K562 (cell line): ENCODE measurements around the gene BRD4. TPM values are rescaled to one million over a fixed set of nuclear protein-coding genes. Genes with fewer than 3 reads are reported as not detected.

Source experiments
- ATAC-seq: fragments of 200-7000 bp; cut with Tn5 transposase; 3 replicates; pipeline ENCODE4 v1.9.1; 2020; ENCODE audit warnings: moderate library complexity
- BruUV-seq: library from RNA; stranded (reverse); fragments of 400-500 nt; replicated peaks from 2 replicates; lab custom pipeline; 2021; lab: Mats Ljungman, UMichigan
- CTCF ChIA-PET: fragments of 300-600 bp; formaldehyde crosslinking; extraction: SDS; loops from one replicate; lab custom pipeline; 2021; ENCODE audit warnings: low intra/inter-chr PET ratio; lab: Yijun Ruan, JAX
- POLR2A ChIA-PET: fragments of 300-600, 350-650 bp; sonication (Branson Sonifier 250); formaldehyde crosslinking; extraction: SDS; loops from one replicate; lab custom pipeline; 2021; ENCODE audit warnings: antibody characterized with exemption, inconsistent platforms; lab: Yijun Ruan, JAX
- DNase-seq, 4 experiments: peaks; one replicate each; pipeline versions ENCODE4 v3.0.0 to v3.0.0-alpha.2; 2011 to 2018; ENCODE audit warnings: low spot score in 3 of 4, mixed read lengths in 3 of 4; ENCODE audit errors: extremely low read depth in 1 of 4
- FAIRE-seq: peaks from 2 replicates; lab custom pipeline; 2011; peaks lifted over from hg19 to GRCh38; lab: Jason Lieb, UNC
- H2AFZ ChIP-seq: 2 replicates; pipeline ENCODE4 v1.6.0; 2011; ENCODE audit warnings: low read depth, low read length, control low read depth, inconsistent platforms
- H3K27ac ChIP-seq: fragments of 200-600 bp; 3 replicates; pipeline ENCODE4 v1.8.0; 2011; ENCODE audit warnings: low read depth, mild to moderate bottlenecking, control low read depth, inconsistent platforms, low read length, moderate library complexity, mixed read lengths; ENCODE audit errors: extremely low read depth
- H3K27me3 ChIP-seq, 2 experiments: fragments of 300-600 bp in 1 of 2; 2 replicates in 1 of 2; 3 replicates in 1 of 2; pipeline versions ENCODE4 v1.6.0 to v1.8.0; 2011; ENCODE audit warnings: inconsistent platforms in 2 of 2, low read length in 2 of 2, mild to moderate bottlenecking in 1 of 2, mixed read lengths in 1 of 2, moderate library complexity in 1 of 2; ENCODE audit not compliant: control insufficient read depth in 2 of 2, insufficient read depth in 2 of 2
- H3K36me3 ChIP-seq: fragments of 300-600 bp; 3 replicates; pipeline ENCODE4 v1.8.0; 2011; ENCODE audit warnings: mild to moderate bottlenecking, low read length, inconsistent platforms; ENCODE audit not compliant: control insufficient read depth, insufficient read depth
- H3K4me1 ChIP-seq, 2 experiments: fragments of 200-600 bp in 1 of 2; replicated peaks in 1 of 2; 2 replicates in 1 of 2; 3 replicates in 1 of 2; pipeline versions ENCODE4 v1.5.1 to v1.8.0; 2011; ENCODE audit warnings: inconsistent platforms in 2 of 2, low read length in 2 of 2, mild to moderate bottlenecking in 1 of 2, mixed read lengths in 1 of 2, moderate library complexity in 1 of 2; ENCODE audit not compliant: control insufficient read depth in 2 of 2, insufficient read depth in 2 of 2
- H3K4me2 ChIP-seq: 2 replicates; pipeline ENCODE4 v1.6.1; 2011; ENCODE audit warnings: low read length, control low read depth, inconsistent platforms, mixed read lengths; ENCODE audit not compliant: insufficient read depth
- H3K4me3 ChIP-seq: fragments of 200-600 bp; sonication (generic), shearing (Covaris generic); 2 replicates; pipeline ENCODE4 v1.5.1; 2016; ENCODE audit warnings: control low read depth, inconsistent platforms
- H3K79me2 ChIP-seq: fragments of 200-600 bp; 3 replicates; pipeline ENCODE4 v1.8.0; 2011; ENCODE audit warnings: low read length, inconsistent platforms; ENCODE audit not compliant: control insufficient read depth, insufficient read depth
- H3K9ac ChIP-seq, 2 experiments: 2 replicates each; pipeline versions ENCODE4 v1.6.0 to v1.6.1; 2011; ENCODE audit warnings: low read depth in 2 of 2, low read length in 2 of 2, control low read depth in 1 of 2, inconsistent platforms in 1 of 2, mild to moderate bottlenecking in 1 of 2, mixed read lengths in 1 of 2; ENCODE audit not compliant: insufficient read depth in 1 of 2
- H3K9me1 ChIP-seq: one replicate; pipeline ENCODE4 v1.6.0; 2011; ENCODE audit warnings: inconsistent platforms, mild to moderate bottlenecking, low read length, moderate library complexity; ENCODE audit not compliant: control insufficient read depth, insufficient read depth
- H3K9me3 ChIP-seq: replicated peaks from 2 replicates; pipeline ENCODE4 v1.5.1; 2011; ENCODE audit warnings: low read depth, low read length, inconsistent platforms; ENCODE audit not compliant: control insufficient read depth, insufficient read depth
- H4K20me1 ChIP-seq: replicated peaks from 2 replicates; pipeline ENCODE4 v1.6.1; 2011; ENCODE audit warnings: low read length, inconsistent platforms, mixed read lengths; ENCODE audit not compliant: control insufficient read depth, insufficient read depth
- KHSRP ChIP-seq: fragments of 450-650 bp; IDR thresholded peaks from 2 replicates; pipeline ENCODE4 v1.6.1; 2017
- NFYB ChIP-seq: IDR thresholded peaks from 2 replicates; pipeline ENCODE4 v1.6.1; 2011; ENCODE audit warnings: mild to moderate bottlenecking, moderate library complexity; ENCODE audit not compliant: insufficient read length; ENCODE audit errors: extremely low read depth
- POLR2H ChIP-seq: IDR thresholded peaks from 2 replicates; pipeline ENCODE4 v1.6.1; 2016; ENCODE audit warnings: missing genetic modification characterization, low read depth, mild to moderate bottlenecking, control low read depth, missing compliant biosample characterization, moderate library complexity
- WGBS: fragments of 100-300 bp; shearing (Covaris generic); methylation state at CpG from one replicate; pipeline ENCODE4 v1.1.6; 2016; ENCODE audit warnings: low coverage, mixed read lengths; ENCODE audit not compliant: insufficient coverage; ENCODE audit errors: missing lambda C conversion rate; 5-methylcytosine and 5-hydroxymethylcytosine counted together
- in situ Hi-C: fragments of 300-500 bp; cut with MboI; formaldehyde crosslinking; loops from 4 replicates; pipeline ENCODE4 v1.15.0; 2018; ENCODE audit warnings: inconsistent platforms, mixed read lengths
- intact Hi-C: fragments of 100-400 bp; cut with micrococcal nuclease; formaldehyde crosslinking; loops from 2 replicates; pipeline ENCODE4 v1.14.2; 2022
- polyA plus RNA-seq, 8 experiments: library from polyadenylated mRNA; depleted of rRNA in 4 of 8; stranded (reverse) in 5 of 8; unstranded in 3 of 8; fragments of >200 nt; fragmentation: Nextera tagmentation in 2 of 8; fragmentation: Illumina TruSeq in 1 of 8; extraction: Ambion mirVana in 2 of 8; extraction: Trizol in 1 of 8; gene quantifications; 2 replicates each; pipeline versions ENCODE4 v1.2.1 to v1.2.3, GENCODE V29; 2011 to 2014; ENCODE audit warnings: inconsistent platforms in 1 of 8, missing spikeins in 1 of 8
- total RNA-seq, 7 experiments: library from RNA; depleted of rRNA in 6 of 7; stranded (reverse); fragments of >200 nt in 6 of 7; fragmentation: Illumina TruSeq in 2 of 7; extraction: Trizol in 2 of 7; gene quantifications; 2 replicates each; pipeline versions ENCODE4 v1.2.1 to v1.2.3, GENCODE V29; 2011 to 2021; ENCODE audit warnings: low replicate concordance in 1 of 7
- TF ChIP-seq, protein P1 (sequence below): fragments of 450-650 bp; IDR thresholded peaks from 2 replicates; pipeline ENCODE4 v1.6.1; 2016; ENCODE audit warnings: mild to moderate bottlenecking, moderate library complexity
- TF ChIP-seq, protein P2 (sequence below): conservative IDR thresholded peaks from 2 replicates; pipeline ENCODE4 v1.6.1; 2011; ENCODE audit warnings: low read depth, mild to moderate bottlenecking, low read length; ENCODE audit not compliant: control insufficient read depth
- TF ChIP-seq, protein P3 (sequence below): sonication (generic); formaldehyde crosslinking; IDR thresholded peaks from 2 replicates; pipeline ENCODE4 v1.8.0; 2022; ENCODE audit warnings: mild to moderate bottlenecking, missing genetic modification reagents

The BRD4 gene
- total and polyA plus RNA-seq, 9 of the 15 experiments (the other 6 are each of a cell fraction or from before 2014, with no cell fraction given), result 1.8 to 105 (median 15.6) TPM

DNA sequence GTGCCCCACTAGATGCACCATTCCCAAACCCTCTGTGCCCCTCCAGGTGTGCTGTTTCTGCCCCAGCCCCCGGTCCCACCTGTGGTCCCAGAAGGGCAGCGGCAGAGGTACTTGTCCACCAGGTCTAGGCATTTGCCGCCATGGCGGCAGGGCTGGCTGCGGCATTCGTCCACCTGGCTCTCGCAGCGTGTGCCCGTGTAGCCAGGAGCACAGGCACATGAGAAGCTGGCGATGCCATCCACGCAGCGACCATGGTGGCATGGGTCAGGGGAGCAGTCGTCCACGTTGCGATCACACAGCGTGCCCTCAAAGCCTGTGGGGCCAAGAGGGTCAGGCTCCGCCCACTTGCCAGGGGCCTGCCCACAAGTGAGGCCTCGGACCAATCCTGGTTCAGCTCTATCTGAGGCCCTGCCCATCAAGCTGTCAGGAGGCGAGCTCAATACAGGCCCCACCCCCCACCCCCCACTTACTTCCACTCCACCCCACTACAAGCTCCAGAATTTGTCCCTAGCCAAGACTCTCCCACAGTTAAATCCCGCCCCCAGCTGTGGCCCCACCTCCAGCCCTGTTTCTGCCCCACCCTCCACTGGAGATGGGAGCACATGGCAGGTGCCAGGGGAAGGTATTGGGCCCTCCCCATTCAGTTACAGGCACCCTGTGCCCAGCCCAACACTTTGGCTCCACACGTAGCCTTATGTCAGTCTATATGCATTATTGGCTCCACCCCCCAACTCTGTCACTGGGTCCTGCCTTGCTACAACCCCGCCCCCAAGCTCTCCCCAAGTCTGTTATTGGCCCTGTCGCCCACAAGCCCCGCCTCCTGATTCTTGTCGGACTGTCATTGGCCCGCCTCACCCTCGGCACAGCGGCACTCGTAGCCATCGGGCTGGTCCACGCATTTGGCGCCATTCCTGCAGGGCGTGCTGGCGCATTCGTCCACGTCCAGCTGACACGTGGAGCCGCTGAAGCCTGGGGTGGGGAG lies 145.0 kb downstream of the BRD4 start:
- Histone ChIP-seq H3K36me3 (no peaks in the 10 kb centered on the region), H3K27ac (no peak overlapping the region), H3K4me1 (peaks cover 0 to 33% of the 10 kb centered on the region in 2 experiments; a peak in 2 of 5 replicates), H3K4me2 (peak overlapping the region; percentile 3; the same call in 1 of the 2 replicates), H2AFZ (0 out of 2 replicates have a peak overlapping the region, but pooled peaks have one; percentile 45), H3K9me1 (no peaks in the 10 kb centered on the region), H3K9me3 (no peaks in the 10 kb centered on the region), H3K4me3 (no peak overlapping the region), H3K79me2 (no peaks in the 10 kb centered on the region), H3K9ac (no peak overlapping the region), H4K20me1 (0 out of 2 replicates have a peak, but pooled peaks cover 4% of the 10 kb centered on the region), H3K27me3 (peaks cover 12 to 56% of the 10 kb centered on the region in 2 experiments)
- in situ Hi-C loops, result no loop called here
- peak; percentile 87 for ATAC-seq
- no TSS peak for BruUV-seq
- intact Hi-C loops, result no loop called here
- peak; percentile 64 to 73 (median 70) for DNase-seq
- CTCF ChIA-PET, result no interaction called here
- 48% methylated on average over 37 of the region's 38 CpGs for whole genome bisulfite sequencing
- no peak for FAIRE-seq
- POLR2A ChIA-PET, result interaction anchor here (0.6 kb wide), 3 partner anchors 118 to 456 kb away, joined by 3 to 5 read pairs (median 3); no protein-coding TSS in a partner anchor
- TF ChIP-seq, protein P1, sequence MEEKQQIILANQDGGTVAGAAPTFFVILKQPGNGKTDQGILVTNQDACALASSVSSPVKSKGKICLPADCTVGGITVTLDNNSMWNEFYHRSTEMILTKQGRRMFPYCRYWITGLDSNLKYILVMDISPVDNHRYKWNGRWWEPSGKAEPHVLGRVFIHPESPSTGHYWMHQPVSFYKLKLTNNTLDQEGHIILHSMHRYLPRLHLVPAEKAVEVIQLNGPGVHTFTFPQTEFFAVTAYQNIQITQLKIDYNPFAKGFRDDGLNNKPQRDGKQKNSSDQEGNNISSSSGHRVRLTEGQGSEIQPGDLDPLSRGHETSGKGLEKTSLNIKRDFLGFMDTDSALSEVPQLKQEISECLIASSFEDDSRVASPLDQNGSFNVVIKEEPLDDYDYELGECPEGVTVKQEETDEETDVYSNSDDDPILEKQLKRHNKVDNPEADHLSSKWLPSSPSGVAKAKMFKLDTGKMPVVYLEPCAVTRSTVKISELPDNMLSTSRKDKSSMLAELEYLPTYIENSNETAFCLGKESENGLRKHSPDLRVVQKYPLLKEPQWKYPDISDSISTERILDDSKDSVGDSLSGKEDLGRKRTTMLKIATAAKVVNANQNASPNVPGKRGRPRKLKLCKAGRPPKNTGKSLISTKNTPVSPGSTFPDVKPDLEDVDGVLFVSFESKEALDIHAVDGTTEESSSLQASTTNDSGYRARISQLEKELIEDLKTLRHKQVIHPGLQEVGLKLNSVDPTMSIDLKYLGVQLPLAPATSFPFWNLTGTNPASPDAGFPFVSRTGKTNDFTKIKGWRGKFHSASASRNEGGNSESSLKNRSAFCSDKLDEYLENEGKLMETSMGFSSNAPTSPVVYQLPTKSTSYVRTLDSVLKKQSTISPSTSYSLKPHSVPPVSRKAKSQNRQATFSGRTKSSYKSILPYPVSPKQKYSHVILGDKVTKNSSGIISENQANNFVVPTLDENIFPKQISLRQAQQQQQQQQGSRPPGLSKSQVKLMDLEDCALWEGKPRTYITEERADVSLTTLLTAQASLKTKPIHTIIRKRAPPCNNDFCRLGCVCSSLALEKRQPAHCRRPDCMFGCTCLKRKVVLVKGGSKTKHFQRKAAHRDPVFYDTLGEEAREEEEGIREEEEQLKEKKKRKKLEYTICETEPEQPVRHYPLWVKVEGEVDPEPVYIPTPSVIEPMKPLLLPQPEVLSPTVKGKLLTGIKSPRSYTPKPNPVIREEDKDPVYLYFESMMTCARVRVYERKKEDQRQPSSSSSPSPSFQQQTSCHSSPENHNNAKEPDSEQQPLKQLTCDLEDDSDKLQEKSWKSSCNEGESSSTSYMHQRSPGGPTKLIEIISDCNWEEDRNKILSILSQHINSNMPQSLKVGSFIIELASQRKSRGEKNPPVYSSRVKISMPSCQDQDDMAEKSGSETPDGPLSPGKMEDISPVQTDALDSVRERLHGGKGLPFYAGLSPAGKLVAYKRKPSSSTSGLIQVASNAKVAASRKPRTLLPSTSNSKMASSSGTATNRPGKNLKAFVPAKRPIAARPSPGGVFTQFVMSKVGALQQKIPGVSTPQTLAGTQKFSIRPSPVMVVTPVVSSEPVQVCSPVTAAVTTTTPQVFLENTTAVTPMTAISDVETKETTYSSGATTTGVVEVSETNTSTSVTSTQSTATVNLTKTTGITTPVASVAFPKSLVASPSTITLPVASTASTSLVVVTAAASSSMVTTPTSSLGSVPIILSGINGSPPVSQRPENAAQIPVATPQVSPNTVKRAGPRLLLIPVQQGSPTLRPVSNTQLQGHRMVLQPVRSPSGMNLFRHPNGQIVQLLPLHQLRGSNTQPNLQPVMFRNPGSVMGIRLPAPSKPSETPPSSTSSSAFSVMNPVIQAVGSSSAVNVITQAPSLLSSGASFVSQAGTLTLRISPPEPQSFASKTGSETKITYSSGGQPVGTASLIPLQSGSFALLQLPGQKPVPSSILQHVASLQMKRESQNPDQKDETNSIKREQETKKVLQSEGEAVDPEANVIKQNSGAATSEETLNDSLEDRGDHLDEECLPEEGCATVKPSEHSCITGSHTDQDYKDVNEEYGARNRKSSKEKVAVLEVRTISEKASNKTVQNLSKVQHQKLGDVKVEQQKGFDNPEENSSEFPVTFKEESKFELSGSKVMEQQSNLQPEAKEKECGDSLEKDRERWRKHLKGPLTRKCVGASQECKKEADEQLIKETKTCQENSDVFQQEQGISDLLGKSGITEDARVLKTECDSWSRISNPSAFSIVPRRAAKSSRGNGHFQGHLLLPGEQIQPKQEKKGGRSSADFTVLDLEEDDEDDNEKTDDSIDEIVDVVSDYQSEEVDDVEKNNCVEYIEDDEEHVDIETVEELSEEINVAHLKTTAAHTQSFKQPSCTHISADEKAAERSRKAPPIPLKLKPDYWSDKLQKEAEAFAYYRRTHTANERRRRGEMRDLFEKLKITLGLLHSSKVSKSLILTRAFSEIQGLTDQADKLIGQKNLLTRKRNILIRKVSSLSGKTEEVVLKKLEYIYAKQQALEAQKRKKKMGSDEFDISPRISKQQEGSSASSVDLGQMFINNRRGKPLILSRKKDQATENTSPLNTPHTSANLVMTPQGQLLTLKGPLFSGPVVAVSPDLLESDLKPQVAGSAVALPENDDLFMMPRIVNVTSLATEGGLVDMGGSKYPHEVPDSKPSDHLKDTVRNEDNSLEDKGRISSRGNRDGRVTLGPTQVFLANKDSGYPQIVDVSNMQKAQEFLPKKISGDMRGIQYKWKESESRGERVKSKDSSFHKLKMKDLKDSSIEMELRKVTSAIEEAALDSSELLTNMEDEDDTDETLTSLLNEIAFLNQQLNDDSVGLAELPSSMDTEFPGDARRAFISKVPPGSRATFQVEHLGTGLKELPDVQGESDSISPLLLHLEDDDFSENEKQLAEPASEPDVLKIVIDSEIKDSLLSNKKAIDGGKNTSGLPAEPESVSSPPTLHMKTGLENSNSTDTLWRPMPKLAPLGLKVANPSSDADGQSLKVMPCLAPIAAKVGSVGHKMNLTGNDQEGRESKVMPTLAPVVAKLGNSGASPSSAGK, result 0 out of 2 replicates have a peak, but pooled peaks have one; percentile 29
- TF ChIP-seq POLR2H (tag) (no peak), KHSRP (no peak), NFYB (peak; percentile 43)
- TF ChIP-seq, protein P2, sequence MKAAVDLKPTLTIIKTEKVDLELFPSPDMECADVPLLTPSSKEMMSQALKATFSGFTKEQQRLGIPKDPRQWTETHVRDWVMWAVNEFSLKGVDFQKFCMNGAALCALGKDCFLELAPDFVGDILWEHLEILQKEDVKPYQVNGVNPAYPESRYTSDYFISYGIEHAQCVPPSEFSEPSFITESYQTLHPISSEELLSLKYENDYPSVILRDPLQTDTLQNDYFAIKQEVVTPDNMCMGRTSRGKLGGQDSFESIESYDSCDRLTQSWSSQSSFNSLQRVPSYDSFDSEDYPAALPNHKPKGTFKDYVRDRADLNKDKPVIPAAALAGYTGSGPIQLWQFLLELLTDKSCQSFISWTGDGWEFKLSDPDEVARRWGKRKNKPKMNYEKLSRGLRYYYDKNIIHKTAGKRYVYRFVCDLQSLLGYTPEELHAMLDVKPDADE, result no peak
- TF ChIP-seq, protein P3, sequence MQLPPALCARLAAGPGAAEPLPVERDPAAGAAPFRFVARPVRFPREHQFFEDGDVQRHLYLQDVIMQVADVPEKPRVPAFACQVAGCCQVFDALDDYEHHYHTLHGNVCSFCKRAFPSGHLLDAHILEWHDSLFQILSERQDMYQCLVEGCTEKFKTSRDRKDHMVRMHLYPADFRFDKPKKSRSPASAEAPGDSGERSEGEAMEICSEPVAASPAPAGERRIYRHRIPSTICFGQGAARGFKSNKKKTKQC, result peak; percentile 85
